ENCODE data around the gene EHD4. TPM values are rescaled to one million over a fixed set of nuclear protein-coding genes. Genes with fewer than 3 reads are reported as not detected.

EHD4 gene
- total and polyA plus RNA-seq, 9 of the 15 experiments (the other 6 are each of a cell fraction or from before 2014, with no cell fraction given), result 0.89 to 10.3 (median 6.4) TPM

- TF ChIP-seq SP1 (CRISPR knock-in tag; IDR thresholded peaks at IDR 0.05) (peak; percentile 80; the same call in 1 of the 2 replicates), ZNF518B (CRISPR knock-in tag; IDR thresholded peaks at IDR 0.05) (no peak), POLR3A (IDR thresholded peaks at IDR 0.05; ENCODE audit: borderline replicate concordance, extremely low read depth, insufficient read depth, insufficient read length) (no peak), NFIC (IDR thresholded peaks at IDR 0.05) (peak; percentile 60), SRSF9 (IDR thresholded peaks at IDR 0.05; ENCODE audit: borderline replicate concordance, low read depth, low read length) (no peak), TGIF2 (CRISPR knock-in tag; IDR thresholded peaks at IDR 0.05) (no peak), FIP1L1 (IDR thresholded peaks at IDR 0.05; ENCODE audit: low read depth, low read length, poor library complexity, severe bottlenecking) (no peak), TAL1 (IDR thresholded peaks at IDR 0.05) (no peak), FOXM1 (IDR thresholded peaks at IDR 0.05; ENCODE audit: low read depth) (no peak), FOXM1 (CRISPR knock-in tag; IDR thresholded peaks at IDR 0.05; ENCODE audit: low read depth) (no peak), HOXB6 (CRISPR knock-in tag; IDR thresholded peaks at IDR 0.05; ENCODE audit: borderline replicate concordance) (no peak), TCF7 (IDR thresholded peaks at IDR 0.05; ENCODE audit: borderline replicate concordance) (no peak; the same call in 1 of the 2 replicates), HCFC1 (IDR thresholded peaks at IDR 0.05; ENCODE audit: low read depth, low read length) (0 out of 2 replicates have a peak, but pooled peaks have one; percentile 6), KLF1 (tag; IDR thresholded peaks at IDR 0.05) (no peak), GTF2E2 (tag; IDR thresholded peaks at IDR 0.05) (no peak), ZBTB12 (CRISPR knock-in tag; IDR thresholded peaks at IDR 0.05) (peak; percentile 89), ZNF282 (CRISPR knock-in tag; IDR thresholded peaks at IDR 0.05) (no peak), RFX7 (CRISPR knock-in tag; IDR thresholded peaks at IDR 0.05) (no peak), STAG1 (CRISPR knock-in tag; IDR thresholded peaks at IDR 0.05; ENCODE audit: borderline replicate concordance) (no peak), FOXJ2 (tag; IDR thresholded peaks at IDR 0.05) (no peak), ZNF77 (CRISPR knock-in tag; IDR thresholded peaks at IDR 0.05) (no peak)
- TF ChIP-seq, protein P1, sequence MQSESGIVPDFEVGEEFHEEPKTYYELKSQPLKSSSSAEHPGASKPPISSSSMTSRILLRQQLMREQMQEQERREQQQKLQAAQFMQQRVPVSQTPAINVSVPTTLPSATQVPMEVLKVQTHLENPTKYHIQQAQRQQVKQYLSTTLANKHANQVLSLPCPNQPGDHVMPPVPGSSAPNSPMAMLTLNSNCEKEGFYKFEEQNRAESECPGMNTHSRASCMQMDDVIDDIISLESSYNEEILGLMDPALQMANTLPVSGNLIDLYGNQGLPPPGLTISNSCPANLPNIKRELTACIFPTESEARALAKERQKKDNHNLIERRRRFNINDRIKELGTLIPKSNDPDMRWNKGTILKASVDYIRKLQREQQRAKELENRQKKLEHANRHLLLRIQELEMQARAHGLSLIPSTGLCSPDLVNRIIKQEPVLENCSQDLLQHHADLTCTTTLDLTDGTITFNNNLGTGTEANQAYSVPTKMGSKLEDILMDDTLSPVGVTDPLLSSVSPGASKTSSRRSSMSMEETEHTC (IDR thresholded peaks at IDR 0.05), result no peak
These were observed at the start of gene EHD4 (continued) for GRCh38 chr15:41972253-41973242.

Data from K562 (cell line).